Astrocyte (in vitro differentiated cells and primary cell): ENCODE data around the gene PCP4. TPM values are rescaled to one million over a fixed set of nuclear protein-coding genes. Genes with fewer than 3 reads are reported as not detected.

Source experiments
- DNase-seq: peaks from one replicate; pipeline ENCODE4 v3.0.0-alpha.2; 2010; ENCODE audit warnings: low read depth
- FAIRE-seq: peaks from 2 replicates; lab custom pipeline; 2011; peaks lifted over from hg19 to GRCh38; lab: Jason Lieb, UNC
- H2AFZ ChIP-seq: 2 replicates; pipeline ENCODE4 v1.6.0; 2012; ENCODE audit warnings: low read depth, low read length, inconsistent platforms
- H3K27ac ChIP-seq: 2 replicates; pipeline ENCODE4 v1.5.1; 2011; ENCODE audit warnings: low read depth, low read length, inconsistent platforms
- H3K27me3 ChIP-seq: 2 replicates; pipeline ENCODE4 v1.6.0; 2011; ENCODE audit warnings: low read length, inconsistent platforms; ENCODE audit not compliant: insufficient read depth
- H3K36me3 ChIP-seq: 2 replicates; pipeline ENCODE4 v1.5.1; 2011; ENCODE audit warnings: low read length, inconsistent platforms; ENCODE audit not compliant: insufficient read depth
- H3K4me1 ChIP-seq: 2 replicates; pipeline ENCODE4 v1.5.1; 2011; ENCODE audit warnings: low read length, inconsistent platforms; ENCODE audit not compliant: insufficient read depth
- H3K4me2 ChIP-seq: 2 replicates; pipeline ENCODE4 v1.6.0; 2012; ENCODE audit warnings: low read length, inconsistent platforms
- H3K4me3 ChIP-seq: 2 replicates; pipeline ENCODE4 v1.5.1; 2011; ENCODE audit warnings: low read depth, mild to moderate bottlenecking, low read length, inconsistent platforms; ENCODE audit not compliant: insufficient read depth
- H3K79me2 ChIP-seq: 2 replicates; pipeline ENCODE4 v1.6.0; 2012; ENCODE audit warnings: mild to moderate bottlenecking, low read length, inconsistent platforms; ENCODE audit not compliant: insufficient read depth
- H3K9ac ChIP-seq: 2 replicates; pipeline ENCODE4 v1.6.0; 2012; ENCODE audit warnings: mild to moderate bottlenecking, low read length, inconsistent platforms
- H3K9me3 ChIP-seq: 2 replicates; pipeline ENCODE4 v1.5.1; 2012; ENCODE audit warnings: low read depth, mild to moderate bottlenecking, low read length, inconsistent platforms; ENCODE audit not compliant: insufficient read depth
- H4K20me1 ChIP-seq: 2 replicates; pipeline ENCODE4 v1.6.0; 2012; ENCODE audit warnings: low read length, inconsistent platforms; ENCODE audit not compliant: insufficient read depth
- H3K27ac Mint-ChIP-seq: one replicate; pipeline ENCODE4 v1.8.0; 2021; ENCODE audit warnings: mild to moderate bottlenecking, mixed read lengths; ENCODE audit not compliant: unreplicated experiment
- H3K27me3 Mint-ChIP-seq: one replicate; pipeline ENCODE4 v1.8.0; 2021; ENCODE audit warnings: low read depth, mixed read lengths; ENCODE audit not compliant: unreplicated experiment
- H3K36me3 Mint-ChIP-seq: one replicate; pipeline ENCODE4 v1.8.0; 2021; ENCODE audit warnings: low read depth, mixed read lengths; ENCODE audit not compliant: unreplicated experiment
- H3K4me1 Mint-ChIP-seq: one replicate; pipeline ENCODE4 v1.8.0; 2021; ENCODE audit warnings: low read depth, mixed read lengths; ENCODE audit not compliant: unreplicated experiment
- H3K4me3 Mint-ChIP-seq: one replicate; pipeline ENCODE4 v1.8.0; 2021; ENCODE audit warnings: mild to moderate bottlenecking, moderate library complexity, mixed read lengths; ENCODE audit not compliant: unreplicated experiment
- H3K9me3 Mint-ChIP-seq: one replicate; pipeline ENCODE4 v1.8.0; 2021; ENCODE audit warnings: mild to moderate bottlenecking, mixed read lengths; ENCODE audit not compliant: unreplicated experiment
- CTCF ChIP-seq: IDR thresholded peaks from 2 replicates; pipeline ENCODE4 v1.5.1; 2011; ENCODE audit warnings: low read depth, mild to moderate bottlenecking, inconsistent platforms, low read length, moderate library complexity; ENCODE audit not compliant: insufficient read depth
- EZH2 ChIP-seq: IDR thresholded peaks from 2 replicates; pipeline ENCODE4 v1.6.1; 2012; ENCODE audit warnings: mild to moderate bottlenecking, low read length, inconsistent platforms; ENCODE audit not compliant: insufficient read depth
- total RNA-seq: library from RNA; stranded (reverse); gene quantifications from 2 replicates; pipeline ENCODE4 v1.2.1, GENCODE V29; 2021

The PCP4 gene
- total RNA-seq, 1 donor from 2014 or later, result 0.68 TPM

GRCh38 chr21:39958731-39959130 is 91.5 kb downstream of the PCP4 start:
- Mint-ChIP-seq H3K9me3 (peaks cover 4% of the 10 kb centered on the region), H3K4me3 (no peak overlapping the region), H3K4me1 (no peaks in the 10 kb centered on the region), H3K27ac (no peak overlapping the region), H3K27me3 (peaks cover 2% of the 10 kb centered on the region), H3K36me3 (no peaks in the 10 kb centered on the region)
- H3K4me1 ChIP-seq, result no peaks in the 10 kb centered on the region
- TF ChIP-seq EZH2, result no peak
- no peak for TF ChIP-seq CTCF
- H3K27ac ChIP-seq, result no peak overlapping the region
- H4K20me1 ChIP-seq, result no peaks in the 10 kb centered on the region
- no peaks in the 10 kb centered on the region for H3K9me3 ChIP-seq
- no peak for FAIRE-seq
- no peak overlapping the region for H3K9ac ChIP-seq
- no peak for DNase-seq
- no peaks in the 10 kb centered on the region for H3K79me2 ChIP-seq
- H3K36me3 ChIP-seq, result no peaks in the 10 kb centered on the region
- H2AFZ ChIP-seq, result no peak overlapping the region
- no peak overlapping the region for H3K4me3 ChIP-seq
- no peaks in the 10 kb centered on the region for H3K27me3 ChIP-seq
- no peak overlapping the region for H3K4me2 ChIP-seq

- Mint-ChIP-seq H3K36me3 (no peaks in the 10 kb centered on the region), H3K9me3 (peaks cover 8% of the 10 kb centered on the region), H3K4me1 (no peaks in the 10 kb centered on the region), H3K27me3 (peaks cover 6% of the 10 kb centered on the region), H3K27ac (no peak overlapping the region), H3K4me3 (no peak overlapping the region)
- Histone ChIP-seq H3K27me3 (no peaks in the 10 kb centered on the region), H4K20me1 (no peaks in the 10 kb centered on the region), H3K9me3 (no peaks in the 10 kb centered on the region), H3K4me3 (no peak overlapping the region), H3K4me1 (no peaks in the 10 kb centered on the region), H3K9ac (no peak overlapping the region), H3K27ac (no peak overlapping the region), H3K79me2 (no peaks in the 10 kb centered on the region), H3K4me2 (no peak overlapping the region), H3K36me3 (no peaks in the 10 kb centered on the region), H2AFZ (no peak overlapping the region)
- peak; percentile 48 for DNase-seq
- FAIRE-seq, result no peak
- TF ChIP-seq CTCF (no peak), EZH2 (no peak)
These were observed 94.0 kb downstream of the PCP4 start for GRCh38 chr21:39961251-39961650.

- no peak overlapping the region for H3K4me3 Mint-ChIP-seq
- DNase-seq (no peak), FAIRE-seq (no peak)
- Histone ChIP-seq H3K4me1 (no peaks in the 10 kb centered on the region), H2AFZ (no peak overlapping the region), H3K9ac (no peak overlapping the region), H4K20me1 (no peaks in the 10 kb centered on the region), H3K4me3 (no peak overlapping the region), H3K27ac (no peak overlapping the region), H3K9me3 (no peaks in the 10 kb centered on the region), H3K4me2 (no peak overlapping the region), H3K79me2 (no peaks in the 10 kb centered on the region), H3K27me3 (no peaks in the 10 kb centered on the region), H3K36me3 (no peaks in the 10 kb centered on the region)
- no peak overlapping the region for H3K27ac Mint-ChIP-seq
- TF ChIP-seq EZH2 (no peak), CTCF (no peak)
- no peaks in the 10 kb centered on the region for H3K36me3 Mint-ChIP-seq
- peaks cover 8% of the 10 kb centered on the region for H3K9me3 Mint-ChIP-seq
- peaks cover 8% of the 10 kb centered on the region for H3K27me3 Mint-ChIP-seq
- H3K4me1 Mint-ChIP-seq, result no peaks in the 10 kb centered on the region
These were observed 97.8 kb downstream of the PCP4 start for GRCh38 chr21:39965026-39965425.
